ENCODE results near the gene VPS51.
"Not testable (repeated sequence)": the region's sequence is repeated elsewhere in the genome, so short reads cannot be mapped to it uniquely, and the experiment has no call there.

The VPS51 gene

DNA sequence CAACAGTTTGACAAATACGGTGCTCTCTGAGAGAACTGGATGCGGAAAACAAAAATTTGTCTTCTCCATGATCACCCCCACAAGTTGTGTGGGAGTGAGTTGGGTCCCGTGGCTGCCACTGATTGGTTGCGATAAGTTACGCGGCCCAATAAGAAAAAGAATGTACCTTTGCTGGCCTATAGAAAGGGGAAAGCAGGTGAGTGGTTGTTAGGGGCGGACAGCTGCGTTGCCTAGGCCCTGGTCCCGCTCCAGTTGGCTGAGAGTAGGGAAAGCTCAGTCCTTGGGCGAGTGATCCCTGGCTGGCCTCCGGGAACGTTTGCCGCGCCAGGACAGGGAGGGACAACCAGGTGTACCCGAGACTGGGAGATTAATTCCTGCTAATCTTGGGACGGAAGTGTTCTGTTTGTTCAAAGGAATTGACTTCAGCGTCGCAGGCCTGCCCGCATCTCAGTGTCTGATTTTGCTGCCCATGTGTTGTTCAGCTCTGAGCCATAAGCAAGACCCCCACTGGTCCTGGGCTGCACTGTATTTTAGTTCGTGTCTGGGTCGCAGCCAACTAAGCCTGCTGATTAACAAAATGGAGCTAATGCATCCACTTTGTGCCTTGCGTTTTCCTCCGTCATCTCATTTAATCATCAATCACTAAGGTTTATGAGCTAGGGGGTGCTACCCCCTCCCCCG, 39.1 kb downstream of the VPS51 start:
- TF ChIP-seq POLR2A (IDR thresholded peaks at IDR 0.05; ENCODE audit: low read length) (peak; percentile 59), GATA1 (IDR thresholded peaks at IDR 0.05; ENCODE audit: low read depth, low read length) (no peak)

DNA sequence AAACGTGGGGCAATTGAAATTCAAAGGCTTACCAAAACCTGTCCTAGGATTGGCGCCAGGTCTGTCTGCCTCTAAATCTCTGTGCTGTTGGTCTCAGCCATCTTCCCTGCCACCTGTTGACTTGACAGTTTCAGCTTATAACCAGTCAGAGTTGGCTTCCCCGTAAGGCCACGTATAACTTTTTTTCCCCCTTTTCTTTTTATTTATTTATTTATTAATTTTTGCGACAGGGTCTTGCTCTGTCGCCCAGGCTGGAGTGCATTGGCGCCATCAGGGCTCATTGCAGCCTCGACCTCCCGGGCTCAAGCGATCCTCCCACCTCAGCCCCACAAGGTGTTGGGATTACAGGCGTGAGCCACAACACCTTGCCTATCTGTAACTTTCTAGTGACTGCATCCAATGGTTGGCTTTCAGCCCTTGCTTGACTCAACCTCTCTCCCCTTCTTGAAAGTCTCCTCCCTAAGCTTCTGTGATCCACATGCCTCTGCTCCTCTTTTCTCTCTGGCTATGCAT, 39.7 kb downstream of the VPS51 start:
- DNase-seq = no peak
- TF ChIP-seq GATA1 (IDR thresholded peaks at IDR 0.05; ENCODE audit: low read depth, low read length) (no peak), POLR2A (IDR thresholded peaks at IDR 0.05; ENCODE audit: low read length) (no peak)

More for the DNA sequence above, 39.1 kb downstream of the VPS51 start:
- peak; percentile 96 to 97 for DNase-seq

GRCh38 chr11:65136515-65137096, 40.6 kb downstream of the VPS51 start:
- TF ChIP-seq GATA1 (IDR thresholded peaks at IDR 0.05; ENCODE audit: low read depth, low read length) (no peak), POLR2A (IDR thresholded peaks at IDR 0.05; ENCODE audit: low read length) (no peak)
- DNase-seq = no peak

- no peak for DNase-seq
- TF ChIP-seq POLR2A (IDR thresholded peaks at IDR 0.05; ENCODE audit: low read length) (no peak), GATA1 (IDR thresholded peaks at IDR 0.05; ENCODE audit: low read depth, low read length) (no peak)
Observed at GRCh38 chr11:65141896-65142494, 46.0 kb downstream of the VPS51 start.

GRCh38 chr11:65147352-65148075, 51.5 kb downstream of the VPS51 start:
- DNase-seq = no peak
- TF ChIP-seq GATA1 (IDR thresholded peaks at IDR 0.05; ENCODE audit: low read depth, low read length) = no peak
- no peak for TF ChIP-seq POLR2A (IDR thresholded peaks at IDR 0.05; ENCODE audit: low read length)

DNA sequence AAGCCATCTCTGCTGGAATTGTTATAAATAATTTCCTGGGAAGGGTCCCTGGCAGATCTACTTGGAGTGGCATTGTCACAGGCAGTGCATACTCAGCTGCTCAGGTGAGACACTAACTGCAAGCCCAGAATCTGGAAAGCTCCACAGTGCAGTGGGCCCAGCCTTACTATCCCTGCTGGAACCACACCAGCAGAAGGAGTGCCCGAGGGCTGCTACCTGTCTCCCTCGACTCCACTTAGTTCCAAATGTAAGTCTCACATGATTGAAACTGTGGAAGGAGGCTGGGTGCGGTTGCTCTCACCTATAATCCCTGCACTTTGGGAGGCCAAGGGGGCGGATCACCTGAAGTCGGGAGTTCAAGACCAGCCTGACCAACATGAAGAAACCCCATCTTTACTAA, 52.6 kb downstream of the VPS51 start:
- TF ChIP-seq GATA1 (IDR thresholded peaks at IDR 0.05; ENCODE audit: low read depth, low read length) (no peak), POLR2A (IDR thresholded peaks at IDR 0.05; ENCODE audit: low read length) (no peak)
- no peak for DNase-seq

GRCh38 chr11:65150131-65150508, 54.1 kb downstream of the VPS51 start:
- DNase-seq = not testable (repeated sequence)

GRCh38 chr11:65150509-65151299, 54.7 kb downstream of the VPS51 start:
- peak; percentile 80 for TF ChIP-seq POLR2A (IDR thresholded peaks at IDR 0.05; ENCODE audit: low read length)
- no peak for TF ChIP-seq GATA1 (IDR thresholded peaks at IDR 0.05; ENCODE audit: low read depth, low read length)
- DNase-seq = peak; percentile 85 to 95

GRCh38 chr11:65151331-65151899, 55.4 kb downstream of the VPS51 start:
- no peak for TF ChIP-seq POLR2A (IDR thresholded peaks at IDR 0.05; ENCODE audit: low read length)
- TF ChIP-seq GATA1 (IDR thresholded peaks at IDR 0.05; ENCODE audit: low read depth, low read length) = no peak
- no peak for DNase-seq

- TF ChIP-seq POLR2A (IDR thresholded peaks at IDR 0.05; ENCODE audit: low read length) = no peak
- DNase-seq = no peak
Observed at GRCh38 chr11:65152122-65152521, 56.1 kb downstream of the VPS51 start.

DNA sequence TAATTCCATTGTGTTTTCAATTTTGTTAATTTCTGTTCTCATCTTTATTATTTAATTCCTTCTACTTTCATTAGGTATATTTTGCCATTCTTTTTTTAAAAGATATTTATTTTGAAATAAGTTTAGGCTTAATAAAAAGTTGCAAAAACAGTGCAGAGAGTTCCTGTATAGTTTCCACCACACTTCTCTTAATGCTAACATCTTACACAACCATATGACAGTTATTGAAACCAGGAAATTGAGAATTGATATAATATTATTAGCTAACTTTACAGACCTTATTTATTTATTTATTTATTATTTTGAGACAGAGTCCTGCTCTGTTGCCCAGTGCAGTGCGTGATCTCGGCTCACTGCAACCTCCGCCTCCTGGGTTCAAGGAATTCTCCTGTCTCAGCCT, 60.2 kb downstream of the VPS51 start:
- DNase-seq = no peak
- TF ChIP-seq POLR2A (IDR thresholded peaks at IDR 0.05; ENCODE audit: low read length) (no peak), GATA1 (IDR thresholded peaks at IDR 0.05; ENCODE audit: low read depth, low read length) (no peak)

- TF ChIP-seq GATA1 (IDR thresholded peaks at IDR 0.05; ENCODE audit: low read depth, low read length) (no peak), POLR2A (IDR thresholded peaks at IDR 0.05; ENCODE audit: low read length) (no peak)
- no peak for DNase-seq
Observed at GRCh38 chr11:65156926-65157325, 60.9 kb downstream of the VPS51 start.

- no peak for TF ChIP-seq POLR2A (IDR thresholded peaks at IDR 0.05; ENCODE audit: low read length)
- TF ChIP-seq GATA1 (IDR thresholded peaks at IDR 0.05; ENCODE audit: low read depth, low read length) = no peak
- no peak for DNase-seq
Observed at GRCh38 chr11:65157336-65157735, 61.3 kb downstream of the VPS51 start.
